ENCODE measurements around the gene STAT2.

DNA sequence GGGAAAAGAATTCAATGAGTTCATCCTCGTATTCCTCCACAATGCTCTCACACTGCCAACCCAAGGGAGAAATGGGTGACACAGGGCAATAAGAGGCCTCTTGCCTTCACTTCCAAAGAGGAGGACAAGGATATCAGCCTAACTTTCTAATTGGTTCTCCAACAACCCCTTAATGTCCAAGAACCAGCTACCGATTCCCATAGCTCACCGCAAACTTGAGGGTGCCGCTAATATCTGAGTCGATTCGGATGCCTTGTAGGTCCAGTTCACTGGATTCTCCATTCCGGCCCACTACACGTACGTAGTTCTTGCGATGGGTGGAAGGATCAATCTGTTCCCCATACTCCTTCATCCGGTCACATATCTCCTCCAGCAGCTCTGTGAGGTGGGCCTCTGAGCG is 48.9 kb downstream of the STAT2 start:
- TF ChIP-seq, protein P1, sequence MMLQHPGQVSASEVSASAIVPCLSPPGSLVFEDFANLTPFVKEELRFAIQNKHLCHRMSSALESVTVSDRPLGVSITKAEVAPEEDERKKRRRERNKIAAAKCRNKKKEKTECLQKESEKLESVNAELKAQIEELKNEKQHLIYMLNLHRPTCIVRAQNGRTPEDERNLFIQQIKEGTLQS (IDR thresholded peaks at IDR 0.05; ENCODE audit: borderline replicate concordance, extremely low read depth, low read depth, low read length), result no peak
- TF ChIP-seq CBX5 (IDR thresholded peaks at IDR 0.05; ENCODE audit: low read depth), result no peak
- no peak for TF ChIP-seq SUZ12 (IDR thresholded peaks at IDR 0.05; ENCODE audit: unreplicated experiment)
- no peak for TF ChIP-seq POLR2AphosphoS5 (IDR thresholded peaks at IDR 0.05; ENCODE audit: low read length)
- TF ChIP-seq SP1 (IDR thresholded peaks at IDR 0.05; ENCODE audit: low read depth, low read length), result no peak
- TF ChIP-seq LARP7 (IDR thresholded peaks at IDR 0.05), result no peak
- TF ChIP-seq, protein P2, sequence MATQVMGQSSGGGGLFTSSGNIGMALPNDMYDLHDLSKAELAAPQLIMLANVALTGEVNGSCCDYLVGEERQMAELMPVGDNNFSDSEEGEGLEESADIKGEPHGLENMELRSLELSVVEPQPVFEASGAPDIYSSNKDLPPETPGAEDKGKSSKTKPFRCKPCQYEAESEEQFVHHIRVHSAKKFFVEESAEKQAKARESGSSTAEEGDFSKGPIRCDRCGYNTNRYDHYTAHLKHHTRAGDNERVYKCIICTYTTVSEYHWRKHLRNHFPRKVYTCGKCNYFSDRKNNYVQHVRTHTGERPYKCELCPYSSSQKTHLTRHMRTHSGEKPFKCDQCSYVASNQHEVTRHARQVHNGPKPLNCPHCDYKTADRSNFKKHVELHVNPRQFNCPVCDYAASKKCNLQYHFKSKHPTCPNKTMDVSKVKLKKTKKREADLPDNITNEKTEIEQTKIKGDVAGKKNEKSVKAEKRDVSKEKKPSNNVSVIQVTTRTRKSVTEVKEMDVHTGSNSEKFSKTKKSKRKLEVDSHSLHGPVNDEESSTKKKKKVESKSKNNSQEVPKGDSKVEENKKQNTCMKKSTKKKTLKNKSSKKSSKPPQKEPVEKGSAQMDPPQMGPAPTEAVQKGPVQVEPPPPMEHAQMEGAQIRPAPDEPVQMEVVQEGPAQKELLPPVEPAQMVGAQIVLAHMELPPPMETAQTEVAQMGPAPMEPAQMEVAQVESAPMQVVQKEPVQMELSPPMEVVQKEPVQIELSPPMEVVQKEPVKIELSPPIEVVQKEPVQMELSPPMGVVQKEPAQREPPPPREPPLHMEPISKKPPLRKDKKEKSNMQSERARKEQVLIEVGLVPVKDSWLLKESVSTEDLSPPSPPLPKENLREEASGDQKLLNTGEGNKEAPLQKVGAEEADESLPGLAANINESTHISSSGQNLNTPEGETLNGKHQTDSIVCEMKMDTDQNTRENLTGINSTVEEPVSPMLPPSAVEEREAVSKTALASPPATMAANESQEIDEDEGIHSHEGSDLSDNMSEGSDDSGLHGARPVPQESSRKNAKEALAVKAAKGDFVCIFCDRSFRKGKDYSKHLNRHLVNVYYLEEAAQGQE (IDR thresholded peaks at IDR 0.05; ENCODE audit: low read depth, low read length), result no peak
- TF ChIP-seq NBN (IDR thresholded peaks at IDR 0.05), result no peak
- no peak for TF ChIP-seq ZNF274 (IDR thresholded peaks at IDR 0.05; ENCODE audit: insufficient read depth, insufficient read length)

Data from GM12878 (cell line).